ENCODE data around the gene DKK1.

Gene DKK1
- total RNA-seq = 0 to 0.13 reads per million in 2 donors

DNA sequence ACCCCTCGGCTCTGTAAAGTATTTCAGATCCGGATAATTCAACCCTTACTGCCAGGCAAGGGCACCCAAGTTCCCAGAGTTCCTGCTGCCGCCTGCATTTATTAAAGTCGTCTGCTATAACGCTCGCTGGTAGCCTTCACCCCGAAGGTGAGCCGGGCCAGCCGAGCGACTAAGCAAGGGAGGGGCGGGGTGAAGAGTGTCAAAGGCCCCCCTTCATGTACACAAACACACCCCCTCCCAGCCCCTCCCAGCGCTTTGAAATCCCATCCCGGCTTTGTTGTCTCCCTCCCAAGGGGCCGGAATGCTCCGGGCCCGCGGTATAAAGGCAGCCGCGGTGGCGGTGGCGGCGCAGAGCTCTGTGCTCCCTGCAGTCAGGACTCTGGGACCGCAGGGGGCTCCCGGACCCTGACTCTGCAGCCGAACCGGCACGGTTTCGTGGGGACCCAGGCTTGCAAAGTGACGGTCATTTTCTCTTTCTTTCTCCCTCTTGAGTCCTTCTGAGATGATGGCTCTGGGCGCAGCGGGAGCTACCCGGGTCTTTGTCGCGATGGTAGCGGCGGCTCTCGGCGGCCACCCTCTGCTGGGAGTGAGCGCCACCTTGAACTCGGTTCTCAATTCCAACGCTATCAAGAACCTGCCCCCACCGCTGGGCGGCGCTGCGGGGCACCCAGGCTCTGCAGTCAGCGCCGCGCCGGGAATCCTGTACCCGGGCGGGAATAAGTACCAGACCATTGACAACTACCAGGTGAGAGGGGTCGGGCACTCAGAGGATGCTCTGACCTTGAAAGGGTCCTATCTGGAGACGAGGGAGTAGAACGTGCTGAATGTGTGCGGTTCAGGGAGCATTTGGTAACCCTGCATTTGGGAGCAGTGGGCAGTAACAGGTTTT is at the start of gene DKK1:
DKK1 (plus strand) TSS at position 349 of the 889 bp plus-strand sequence; CDS start at position 503, 154 bp downstream.
- peak in 1 of 5 experiments; percentile 27 for DNase-seq

DNA sequence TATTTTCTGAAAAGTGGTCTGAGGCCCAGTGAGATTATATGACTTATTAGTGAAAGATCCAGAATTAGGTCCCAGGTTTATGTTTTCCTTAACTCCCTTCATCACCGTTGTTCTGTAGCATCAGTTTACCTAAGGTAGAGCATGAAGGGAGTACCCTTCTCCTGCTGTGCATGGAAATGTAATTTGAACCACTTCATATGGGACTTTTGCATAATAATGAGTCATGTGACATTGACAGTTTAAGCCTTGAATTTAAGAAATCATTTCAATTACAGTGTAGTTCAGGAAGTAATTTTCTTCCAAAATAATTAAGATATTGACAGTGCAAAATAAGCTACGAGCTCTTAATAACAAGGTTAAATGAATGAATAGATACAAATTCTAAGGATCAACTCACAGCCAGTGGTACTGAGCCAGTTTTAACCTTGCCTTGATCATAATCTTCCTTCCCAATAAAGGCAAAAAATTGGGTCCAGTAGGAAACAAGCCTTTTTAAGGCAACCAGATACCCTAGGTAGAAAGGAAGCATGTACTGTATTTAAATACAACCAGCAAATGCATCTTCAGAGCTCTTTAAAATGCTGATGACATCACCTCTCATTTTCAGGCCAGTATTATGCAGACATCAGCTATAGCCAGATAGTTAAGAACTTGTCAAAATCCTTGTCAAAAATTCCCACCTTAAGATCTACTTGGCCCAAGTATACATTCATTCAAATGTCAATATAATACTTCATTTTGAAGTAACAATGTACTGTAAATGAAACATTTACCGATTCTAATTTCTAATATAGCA is 48.8 kb upstream of the DKK1 start:
- no peak for DNase-seq

GRCh38 chr10:52266858-52267257 is 47.2 kb upstream of the DKK1 start:
- no peak for DNase-seq

DNA sequence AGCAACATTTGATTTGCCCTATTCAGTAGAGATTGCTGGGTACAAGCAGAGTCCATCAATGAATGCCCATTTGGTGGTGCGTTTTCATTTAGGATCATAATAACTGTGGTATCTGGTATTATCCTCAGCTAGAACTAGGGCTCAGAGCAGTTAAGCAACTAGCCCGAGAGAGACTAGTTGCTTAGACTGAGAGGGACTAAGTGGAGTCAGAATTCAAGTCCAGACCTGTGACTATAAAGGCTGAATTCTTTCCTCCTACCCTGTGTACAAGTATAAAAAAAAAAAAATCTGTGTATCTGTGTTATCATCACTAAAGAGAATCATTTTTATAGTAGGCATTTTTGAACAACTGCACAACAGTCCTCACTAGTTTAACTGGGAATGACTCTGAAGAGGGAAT is 45.3 kb upstream of the DKK1 start:
- no peak for DNase-seq

GRCh38 chr10:52269233-52269632 is 44.8 kb upstream of the DKK1 start:
- no peak for DNase-seq

GRCh38 chr10:52276163-52276562 is 37.9 kb upstream of the DKK1 start:
- no peak for DNase-seq

DNA sequence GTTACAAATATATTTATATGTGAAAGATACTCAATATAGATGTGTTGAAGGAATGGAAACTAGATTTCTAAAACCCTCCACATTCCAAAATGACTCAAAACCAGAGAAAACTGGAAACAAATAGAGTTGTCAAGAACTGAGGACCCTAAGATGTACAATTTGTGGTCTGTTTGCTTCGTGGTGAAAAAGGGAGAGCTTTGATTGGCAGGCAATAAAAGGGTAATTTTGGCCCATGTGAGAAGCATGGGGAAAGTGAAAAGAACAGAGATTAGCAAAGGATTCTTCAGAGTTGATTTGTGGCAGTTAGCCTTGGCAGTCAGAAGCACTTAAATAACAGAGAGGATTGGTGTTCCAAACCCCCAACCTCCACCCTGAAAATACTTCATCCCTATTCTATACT is 37.1 kb upstream of the DKK1 start:
- DNase-seq = no peak

- no peak for DNase-seq
These were observed 34.5 kb upstream of the DKK1 start for GRCh38 chr10:52279546-52279945.

- no peak for DNase-seq
These were observed 34.0 kb upstream of the DKK1 start for GRCh38 chr10:52280051-52280450.

GRCh38 chr10:52283174-52283573 is 30.9 kb upstream of the DKK1 start:
- DNase-seq = no peak

- DNase-seq = no peak
These were observed 29.6 kb upstream of the DKK1 start for GRCh38 chr10:52284416-52285013.

DNA sequence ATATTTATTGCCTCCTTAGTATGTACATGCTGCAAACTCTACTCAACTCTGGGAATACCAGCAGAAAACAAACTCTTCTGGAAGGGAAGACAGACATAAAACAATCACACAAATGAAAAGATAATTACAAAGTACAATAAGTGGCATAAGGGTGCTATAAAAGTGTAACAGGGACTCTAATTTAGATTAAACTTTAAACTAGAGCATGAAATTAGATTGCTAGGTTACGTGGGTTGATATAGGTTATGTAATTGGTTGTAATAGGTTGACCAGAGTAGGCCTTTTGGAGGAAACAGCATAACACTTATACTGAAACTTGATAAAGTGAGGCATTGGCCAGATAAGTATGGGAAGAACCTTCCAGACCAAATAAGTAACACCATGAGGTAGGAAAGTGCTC is 26.2 kb upstream of the DKK1 start:
- no peak for DNase-seq

DNA sequence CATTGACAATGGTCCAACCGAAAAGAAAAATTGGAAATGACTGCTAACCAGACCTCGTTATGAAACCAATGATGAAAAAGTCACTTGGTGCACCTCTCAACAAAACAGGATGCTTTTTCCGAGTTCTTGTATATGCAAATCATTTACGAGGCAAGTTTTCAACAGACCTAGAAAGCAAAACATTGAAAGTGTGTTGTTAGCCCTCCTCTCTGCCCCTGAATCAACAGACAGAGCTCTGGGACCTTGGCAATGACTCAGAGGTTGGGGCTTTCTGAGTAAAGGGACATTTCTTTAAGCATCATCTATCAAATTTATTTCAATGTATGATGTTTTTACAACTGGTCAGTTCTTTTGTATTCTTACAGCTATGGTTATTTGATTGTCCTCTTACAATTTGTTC is 16.3 kb upstream of the DKK1 start:
- no peak for DNase-seq

GRCh38 chr10:52300599-52301277 is 13.3 kb upstream of the DKK1 start:
- DNase-seq = no peak

- peak in 1 of 5 experiments; percentile 40 for DNase-seq
These were observed 5.6 kb upstream of the DKK1 start for GRCh38 chr10:52308251-52309031.

- no peak for DNase-seq
These were observed 1.2 kb upstream of the DKK1 start for GRCh38 chr10:52312942-52313255.

GRCh38 chr10:52313256-52313932 is 687 bp upstream of the DKK1 start:
- DNase-seq = no peak

GRCh38 chr10:52314822-52315552 is 906 bp downstream of the DKK1 start:
- DNase-seq = no peak

DNA sequence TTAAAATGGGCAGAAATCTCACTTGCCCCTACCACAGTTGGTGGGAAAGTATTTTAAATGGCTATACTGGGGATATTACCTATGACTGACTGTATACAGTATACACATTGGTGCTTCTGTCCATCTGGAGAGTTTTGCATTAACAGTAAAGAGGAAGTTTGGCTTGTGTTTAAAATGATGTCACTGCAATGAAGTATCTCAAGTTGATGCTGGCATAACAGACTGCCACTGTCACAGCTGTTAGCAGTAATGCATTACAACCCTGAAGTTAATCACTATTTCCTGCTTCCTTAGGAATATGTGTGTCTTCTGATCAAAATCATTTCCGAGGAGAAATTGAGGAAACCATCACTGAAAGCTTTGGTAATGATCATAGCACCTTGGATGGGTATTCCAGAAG is 1.9 kb downstream of the DKK1 start:
- DNase-seq = no peak

DNA sequence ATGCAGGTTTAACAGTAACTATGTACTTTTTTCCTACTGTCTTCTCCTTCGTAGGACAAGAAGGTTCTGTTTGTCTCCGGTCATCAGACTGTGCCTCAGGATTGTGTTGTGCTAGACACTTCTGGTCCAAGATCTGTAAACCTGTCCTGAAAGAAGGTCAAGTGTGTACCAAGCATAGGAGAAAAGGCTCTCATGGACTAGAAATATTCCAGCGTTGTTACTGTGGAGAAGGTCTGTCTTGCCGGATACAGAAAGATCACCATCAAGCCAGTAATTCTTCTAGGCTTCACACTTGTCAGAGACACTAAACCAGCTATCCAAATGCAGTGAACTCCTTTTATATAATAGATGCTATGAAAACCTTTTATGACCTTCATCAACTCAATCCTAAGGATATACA is 2.4 kb downstream of the DKK1 start:
- DNase-seq = no peak

Measured in T-helper 2 cell (primary cell).